ENCODE data around the gene XPNPEP3. TPM values are rescaled to one million over a fixed set of nuclear protein-coding genes. Genes with fewer than 3 reads are reported as not detected.

Gene XPNPEP3
- total and polyA plus RNA-seq, 2 of the 4 experiments (the other 2 are of a cell fraction) = 9.3 to 10.9 TPM

- Histone ChIP-seq H3K4me3 (ENCODE audit: insufficient read depth, low read depth, low read length) (no peak overlapping the region), H3K56ac (ENCODE audit: extremely low read depth, insufficient read depth, low read length) (no peak overlapping the region), H3K36me3 (ENCODE audit: control insufficient read depth, insufficient read depth, low read length) (no peaks in the 10 kb centered on the region), H2AK5ac (ENCODE audit: low read depth, low read length) (no peak overlapping the region), H3K4ac (ENCODE audit: low read depth, low read length) (no peak overlapping the region), H2BK15ac (ENCODE audit: low read depth, low read length) (no peak overlapping the region), H2AK9ac (replicated peaks; ENCODE audit: low read depth, low read length, poor library complexity) (no peak overlapping the region), H4K5ac (ENCODE audit: low read depth, low read length) (no peak overlapping the region), H3K18ac (ENCODE audit: low read depth, low read length) (no peak overlapping the region), H4K8ac (ENCODE audit: low read depth in 2 of 2, low read length in 2 of 2) (no peak overlapping the region), H4K20me1 (ENCODE audit: insufficient read depth, low read length) (no peaks in the 10 kb centered on the region), H2BK20ac (ENCODE audit: low read depth, low read length) (no peak overlapping the region), H4K91ac (ENCODE audit: insufficient read depth, low read depth, low read length) (no peak overlapping the region), H3K27me3 (ENCODE audit: control insufficient read depth, insufficient read depth, low read length) (no peaks in the 10 kb centered on the region), H3K9ac (ENCODE audit: low read depth, low read length) (no peak overlapping the region), H3K23ac (ENCODE audit: low read depth, low read length) (no peak overlapping the region), H3K4me1 (ENCODE audit: control insufficient read depth, insufficient read depth, low read length) (no peaks in the 10 kb centered on the region), H3K14ac (replicated peaks; ENCODE audit: low read depth, low read length) (no peak overlapping the region), H2BK5ac (ENCODE audit: low read depth, low read length, poor library complexity, severe bottlenecking) (no peak overlapping the region), H3K9me3 (ENCODE audit: control insufficient read depth, insufficient read depth, low read length) (no peaks in the 10 kb centered on the region), H2BK120ac (ENCODE audit: low read depth, low read length) (no peak overlapping the region), H3K27ac (ENCODE audit: insufficient read depth, low read length) (no peak overlapping the region), H3K9me1 (ENCODE audit: insufficient read depth, low read length) (no peaks in the 10 kb centered on the region), H2AFZ (replicated peaks; ENCODE audit: low read length, poor library complexity) (no peak overlapping the region), H3K4me2 (ENCODE audit: low read depth, low read length) (no peak overlapping the region), H3K79me1 (ENCODE audit: low read depth in 1 of 2, low read length in 2 of 2) (no peaks in the 10 kb centered on the region)
- no TSS peak for BruUV-seq (replicated peaks)
- TF ChIP-seq POLR2A (IDR thresholded peaks at IDR 0.05; ENCODE audit: low read depth, low read length) (no peak), CEBPB (IDR thresholded peaks at IDR 0.05; ENCODE audit: low read depth, low read length) (peak; percentile 73)
- no peak for ATAC-seq (ENCODE audit: low read depth)
- WGBS, 2 experiments (ENCODE audit: extremely low coverage in 2 of 2, insufficient read length in 1 of 2) = 100% methylated on average over 2 of the region's 7 CpGs; no CpG with 5 or more reads in 1 of the 2 experiments
- in situ Hi-C loops (cut with MboI; ENCODE audit: low sequenced_read_pairs) = no loop called here
- ChIA-PET POLR2A (ENCODE audit: unreplicated experiment) (no interaction called here), CTCF (no interaction called here)
- intact Hi-C loops (cut with micrococcal nuclease) = no loop called here
- dilution Hi-C loops (cut with HindIII; ENCODE audit: low sequenced_read_pairs, unreplicated experiment) = no loop called here
- DNase-seq = no peak
Observed at GRCh38 chr22:40979198-40979597, 122.2 kb downstream of the XPNPEP3 start.
